Neuron (in vitro differentiated cells): ENCODE data around the gene LLCFC1.
"Not testable (repeated sequence)": the region's sequence is repeated elsewhere in the genome, so short reads cannot be mapped to it uniquely, and the experiment has no call there.

Experiments used
- H2AFZ ChIP-seq: one replicate; pipeline ENCODE4 v1.6.1; 2013; ENCODE audit warnings: low read depth, mild to moderate bottlenecking, inconsistent platforms, low read length, moderate library complexity
- H3K27me3 ChIP-seq: one replicate; pipeline ENCODE4 v1.6.1; 2013; ENCODE audit warnings: low read length; ENCODE audit not compliant: insufficient read depth
- H3K36me3 ChIP-seq: one replicate; pipeline ENCODE4 v1.6.1; 2013; ENCODE audit warnings: low read length; ENCODE audit not compliant: insufficient read depth
- H3K4me1 ChIP-seq: one replicate; pipeline ENCODE4 v1.6.1; 2013; ENCODE audit warnings: low read length; ENCODE audit not compliant: insufficient read depth
- H3K4me3 ChIP-seq: 2 replicates; pipeline ENCODE4 v1.5.1; 2013; ENCODE audit warnings: mild to moderate bottlenecking, low read length, moderate library complexity
- H3K9me3 ChIP-seq: one replicate; pipeline ENCODE4 v1.6.1; 2013; ENCODE audit warnings: low read length

LLCFC1 gene

DNA sequence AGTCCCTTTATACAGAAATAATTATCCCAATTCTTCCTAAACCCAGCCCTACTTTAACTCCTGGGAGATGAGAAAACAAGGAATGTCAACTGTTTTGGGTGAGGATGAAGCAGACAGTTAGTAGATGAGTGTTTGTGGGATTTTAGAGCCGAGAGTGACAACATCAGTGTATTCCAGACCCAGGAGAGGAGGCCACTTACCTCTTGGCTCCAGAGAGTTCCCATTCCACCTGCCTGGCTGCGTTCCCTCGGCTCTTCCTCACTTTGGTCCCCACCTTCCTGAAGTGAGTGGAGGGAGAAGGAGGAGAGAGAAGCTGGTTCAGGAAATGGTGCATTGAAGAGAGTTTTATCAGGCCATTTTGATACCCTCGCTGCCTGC is 22.3 kb downstream of the LLCFC1 start:
- H3K27me3 ChIP-seq = no peaks in the 10 kb centered on the region
- no peak overlapping the region for H2AFZ ChIP-seq
- H3K4me1 ChIP-seq = peaks cover 4% of the 10 kb centered on the region
- H3K36me3 ChIP-seq = no peaks in the 10 kb centered on the region
- H3K4me3 ChIP-seq = no peak overlapping the region
- H3K9me3 ChIP-seq = no peaks in the 10 kb centered on the region

GRCh38 chr7:142961973-142962926 is 23.0 kb downstream of the LLCFC1 start, which contains the start of gene KEL:
KEL (minus strand) TSS chr7:142962363; CDS start chr7:142962206, 157 bp downstream.
- no peak within 1 kb of the TSS for H3K4me3 ChIP-seq
- H3K36me3 ChIP-seq = no peaks in the 10 kb centered on the region
- H3K9me3 ChIP-seq = no peaks in the 10 kb centered on the region

DNA sequence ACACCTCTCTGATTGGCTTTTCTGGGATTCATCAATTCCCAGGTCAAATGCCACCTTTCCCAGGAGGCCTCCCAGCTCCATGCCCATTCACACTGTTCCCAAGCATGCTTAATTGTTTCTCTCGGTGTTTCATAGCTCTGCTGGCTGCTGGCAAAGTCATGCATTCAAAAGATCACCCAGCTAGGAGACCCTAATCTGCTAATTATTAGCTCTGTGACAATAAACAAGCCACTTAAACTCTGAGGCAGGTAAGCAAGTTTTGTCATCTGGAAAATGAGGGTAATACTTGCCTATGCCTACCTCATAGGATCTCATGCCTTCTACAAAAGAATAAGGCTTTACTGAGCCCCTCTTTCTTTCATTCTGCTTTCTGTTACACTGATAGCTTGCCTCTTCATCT is 23.7 kb downstream of the LLCFC1 start:
- no peak overlapping the region for H2AFZ ChIP-seq

More at GRCh38 chr7:142961973-142962926, 23.0 kb downstream of the LLCFC1 start, which contains the start of gene KEL:
- no peak within 1 kb of the TSS for H2AFZ ChIP-seq
- peaks cover 4% of the 10 kb centered on the region for H3K4me1 ChIP-seq
- no peaks in the 10 kb centered on the region for H3K27me3 ChIP-seq

DNA sequence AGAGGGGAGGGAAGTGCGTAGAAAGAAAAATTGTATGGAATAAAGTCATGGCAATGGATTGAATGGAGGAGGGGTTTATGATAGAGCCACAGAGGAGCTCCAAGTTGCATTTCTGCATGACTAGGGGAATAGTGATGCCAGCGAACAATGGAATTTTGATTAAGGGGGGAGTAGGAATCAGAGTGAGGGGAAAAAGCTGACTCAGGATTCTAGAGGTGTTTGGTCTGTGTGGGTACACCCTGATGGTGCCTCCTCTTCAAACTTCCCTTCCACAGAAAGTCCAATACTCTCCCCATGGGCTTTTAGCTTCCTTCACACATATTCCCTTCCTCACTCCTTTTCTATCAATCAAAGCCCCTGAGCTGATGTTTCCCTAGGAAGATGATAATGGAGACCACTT is 24.7 kb downstream of the LLCFC1 start:
- Histone ChIP-seq H3K36me3 (no peaks in the 10 kb centered on the region), H3K27me3 (no peaks in the 10 kb centered on the region), H3K4me3 (no peak overlapping the region), H3K4me1 (peaks cover 4% of the 10 kb centered on the region), H2AFZ (no peak overlapping the region), H3K9me3 (no peaks in the 10 kb centered on the region)

More for the DNA sequence above, 23.7 kb downstream of the LLCFC1 start:
- no peak overlapping the region for H3K4me3 ChIP-seq
- no peaks in the 10 kb centered on the region for H3K9me3 ChIP-seq
- H3K4me1 ChIP-seq = peaks cover 4% of the 10 kb centered on the region
- H3K36me3 ChIP-seq = no peaks in the 10 kb centered on the region
- H3K27me3 ChIP-seq = no peaks in the 10 kb centered on the region

DNA sequence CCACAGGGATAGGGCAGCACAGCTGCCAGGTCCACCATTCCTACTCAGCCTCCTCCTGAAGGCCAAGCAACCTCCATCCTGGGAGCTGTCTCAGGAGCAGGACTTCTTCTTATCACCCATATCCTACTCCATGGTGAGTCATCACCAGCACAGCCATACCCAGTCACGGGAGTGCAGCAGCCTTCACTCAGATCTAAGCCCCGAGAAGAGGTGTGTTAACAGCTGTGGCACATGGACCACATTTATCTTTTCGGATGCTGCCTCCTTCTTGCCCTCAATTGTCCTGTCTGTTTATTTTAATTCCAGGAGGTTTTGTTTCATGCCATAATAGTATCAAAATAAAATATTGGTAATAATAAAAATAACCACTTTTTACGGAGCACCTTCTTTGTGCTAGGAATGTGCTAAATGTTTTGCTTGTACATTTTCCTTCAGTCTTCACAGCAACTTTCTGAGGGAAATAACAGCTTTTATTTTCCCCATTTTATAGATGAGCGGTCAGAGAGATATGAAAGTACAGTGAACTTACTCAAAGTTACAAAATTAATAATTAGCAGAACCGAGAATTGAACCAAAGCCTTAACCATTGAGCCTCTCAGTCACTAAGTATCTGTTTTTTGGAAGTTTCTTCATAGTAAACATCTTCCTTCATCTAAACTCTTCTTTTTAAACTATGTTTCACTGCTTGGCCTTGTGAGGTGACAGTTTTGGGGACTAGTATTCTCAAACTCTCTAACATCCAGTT is 25.4 kb downstream of the LLCFC1 start:
- peaks cover 4% of the 10 kb centered on the region for H3K4me1 ChIP-seq
- H3K9me3 ChIP-seq = no peaks in the 10 kb centered on the region
- H3K36me3 ChIP-seq = no peaks in the 10 kb centered on the region
- H3K4me3 ChIP-seq = no peak overlapping the region
- no peaks in the 10 kb centered on the region for H3K27me3 ChIP-seq
- no peak overlapping the region for H2AFZ ChIP-seq

DNA sequence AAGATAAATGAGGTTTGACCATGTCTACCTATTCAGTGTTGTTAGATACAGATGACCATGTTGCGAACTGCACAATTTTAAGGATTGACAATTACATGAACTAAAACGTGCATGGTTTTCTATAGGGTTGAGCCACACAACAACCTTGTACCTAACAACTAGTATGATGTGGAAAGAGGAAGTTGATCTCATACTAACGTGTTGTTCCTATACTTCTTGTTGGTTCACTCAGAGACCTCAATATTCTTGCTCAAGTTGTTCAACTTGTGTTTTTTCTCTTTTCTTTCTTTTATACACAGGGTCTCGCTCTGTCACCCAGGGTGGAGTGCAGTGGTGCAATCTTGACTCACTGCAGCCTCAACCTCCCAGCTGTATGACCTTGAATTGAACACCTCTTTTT is 28.9 kb downstream of the LLCFC1 start:
- H3K27me3 ChIP-seq = no peaks in the 10 kb centered on the region
- H2AFZ ChIP-seq = no peak overlapping the region
- no peaks in the 10 kb centered on the region for H3K9me3 ChIP-seq
- H3K4me3 ChIP-seq = no peak overlapping the region
- H3K4me1 ChIP-seq = no peaks in the 10 kb centered on the region
- no peaks in the 10 kb centered on the region for H3K36me3 ChIP-seq

DNA sequence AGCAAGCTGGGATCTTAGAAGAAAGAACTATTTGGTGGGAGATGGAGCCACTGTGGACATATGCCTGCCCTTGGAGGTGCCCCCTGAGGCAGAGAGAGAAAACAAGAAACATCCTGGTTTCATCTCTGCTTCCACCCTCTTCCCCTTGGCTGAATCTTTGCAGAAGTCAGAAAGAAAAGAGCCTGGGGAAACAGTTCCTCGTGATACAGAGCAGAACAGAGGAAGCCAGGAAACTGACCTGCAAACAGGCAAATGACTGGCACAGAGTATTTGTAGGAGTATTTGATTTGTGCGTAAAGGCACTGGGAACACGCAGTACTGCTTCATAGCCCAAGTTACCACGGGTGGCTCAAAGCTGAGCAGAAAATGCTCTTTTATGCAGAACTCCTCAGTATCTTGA is 29.9 kb downstream of the LLCFC1 start:
- Histone ChIP-seq H3K27me3 (no peaks in the 10 kb centered on the region), H3K9me3 (no peaks in the 10 kb centered on the region), H2AFZ (no peak overlapping the region), H3K4me1 (no peaks in the 10 kb centered on the region), H3K36me3 (no peaks in the 10 kb centered on the region), H3K4me3 (no peak overlapping the region)

DNA sequence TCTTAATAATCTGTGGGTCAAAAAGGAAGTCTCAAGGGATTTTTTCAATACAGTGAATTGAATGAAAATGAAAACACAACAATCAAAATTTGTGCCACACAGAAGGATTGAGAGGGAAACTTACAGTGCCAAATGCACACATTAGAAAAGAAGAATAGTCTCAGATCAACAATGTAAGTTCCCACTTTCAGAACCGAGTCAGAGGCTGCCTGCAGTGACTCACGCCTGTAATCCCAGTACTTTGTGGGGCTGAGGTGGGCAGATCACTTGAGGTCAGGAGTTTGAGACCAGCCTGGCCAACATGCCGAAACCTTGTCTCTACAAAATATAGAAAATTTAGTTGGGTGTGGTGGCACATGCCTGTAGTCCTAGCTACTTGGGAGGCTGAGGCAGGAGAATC is 35.3 kb downstream of the LLCFC1 start:
- Histone ChIP-seq H3K9me3 (no peaks in the 10 kb centered on the region), H3K36me3 (no peaks in the 10 kb centered on the region), H3K4me3 (no peak overlapping the region), H3K4me1 (no peaks in the 10 kb centered on the region), H2AFZ (no peak overlapping the region), H3K27me3 (no peaks in the 10 kb centered on the region)

GRCh38 chr7:142978402-142978801 is 39.1 kb downstream of the LLCFC1 start:
- H3K36me3 ChIP-seq, H3K4me1 ChIP-seq, H2AFZ ChIP-seq, H3K4me3 ChIP-seq, H3K27me3 ChIP-seq, H3K9me3 ChIP-seq: not testable (repeated sequence)

DNA sequence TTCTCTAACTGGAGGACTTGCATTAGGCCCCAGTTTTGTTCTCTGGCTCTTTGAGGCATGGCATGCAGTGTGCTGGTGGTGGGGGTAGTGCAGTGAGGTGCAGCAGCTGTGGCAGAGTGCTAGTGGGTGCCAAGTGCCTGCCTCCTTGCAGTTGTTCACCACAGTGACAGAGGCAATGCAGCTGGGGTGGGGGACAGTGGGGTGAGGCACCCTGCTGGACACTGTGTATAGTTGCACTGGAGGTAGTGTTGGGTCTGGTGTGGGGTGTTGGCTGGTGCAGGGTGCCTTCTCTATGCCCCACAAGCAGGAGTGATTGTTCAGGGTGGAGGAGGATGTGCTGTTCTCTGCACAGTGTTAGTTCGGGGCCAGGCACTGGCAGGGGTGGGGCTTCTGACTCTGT is 44.5 kb downstream of the LLCFC1 start:
- Histone ChIP-seq H3K4me3 (no peak overlapping the region), H3K36me3 (no peaks in the 10 kb centered on the region), H3K4me1 (no peaks in the 10 kb centered on the region)

GRCh38 chr7:142984297-142984696 is 45.0 kb downstream of the LLCFC1 start:
- H3K4me1 ChIP-seq = no peaks in the 10 kb centered on the region
- H3K9me3 ChIP-seq = no peaks in the 10 kb centered on the region
- no peaks in the 10 kb centered on the region for H3K27me3 ChIP-seq
- no peak overlapping the region for H2AFZ ChIP-seq
- no peak overlapping the region for H3K4me3 ChIP-seq
- no peaks in the 10 kb centered on the region for H3K36me3 ChIP-seq

More for the DNA sequence above, 44.5 kb downstream of the LLCFC1 start:
- Histone ChIP-seq H3K27me3 (no peaks in the 10 kb centered on the region), H2AFZ (no peak overlapping the region), H3K9me3 (no peaks in the 10 kb centered on the region)
